ENCODE data around the gene JUN.

Gene JUN

GRCh38 chr1:58783090-58783992, 506 bp downstream of the JUN start:
- DNase-seq (ENCODE audit: low spot score), result peak; percentile 29

- DNase-seq (ENCODE audit: low spot score), result peak; percentile 46
Measured at GRCh38 chr1:58782178-58783089, 1.4 kb downstream of the JUN start.

- DNase-seq (ENCODE audit: low spot score), result peak; percentile 15
Measured at GRCh38 chr1:58781541-58782177, 2.2 kb downstream of the JUN start.

- DNase-seq (ENCODE audit: low spot score), result no peak
Measured at GRCh38 chr1:58780836-58781452, 2.9 kb downstream of the JUN start.

GRCh38 chr1:58780411-58780810, 3.4 kb downstream of the JUN start:
- DNase-seq (ENCODE audit: low spot score), result no peak

GRCh38 chr1:58779801-58780382, 4.0 kb downstream of the JUN start:
- DNase-seq (ENCODE audit: low spot score), result peak; percentile 21

GRCh38 chr1:58779059-58779754, 4.6 kb downstream of the JUN start:
- no peak for DNase-seq (ENCODE audit: low spot score)

- DNase-seq (ENCODE audit: low spot score), result no peak
Measured at GRCh38 chr1:58778385-58779000, 5.4 kb downstream of the JUN start.

GRCh38 chr1:58774027-58774426, 9.8 kb downstream of the JUN start:
- no peak for DNase-seq (ENCODE audit: low spot score)

- DNase-seq (ENCODE audit: low spot score), result peak; percentile 13
Measured at GRCh38 chr1:58773406-58773840, 10.4 kb downstream of the JUN start.

- no peak for DNase-seq (ENCODE audit: low spot score)
Measured at GRCh38 chr1:58769809-58770320, 14.0 kb downstream of the JUN start.

GRCh38 chr1:58768971-58769808, 14.7 kb downstream of the JUN start:
- peak; percentile 74 for DNase-seq (ENCODE audit: low spot score)

- DNase-seq (ENCODE audit: low spot score), result no peak
Measured at GRCh38 chr1:58768191-58768731, 15.6 kb downstream of the JUN start.

GRCh38 chr1:58767143-58767542, 16.7 kb downstream of the JUN start:
- DNase-seq (ENCODE audit: low spot score), result no peak

- no peak for DNase-seq (ENCODE audit: low spot score)
Measured at GRCh38 chr1:58765441-58765840, 18.4 kb downstream of the JUN start.

- DNase-seq (ENCODE audit: low spot score), result no peak
Measured at GRCh38 chr1:58765006-58765405, 18.8 kb downstream of the JUN start.

- no peak for DNase-seq (ENCODE audit: low spot score)
Measured at GRCh38 chr1:58764294-58764978, 19.4 kb downstream of the JUN start.

- DNase-seq (ENCODE audit: low spot score), result no peak
Measured at GRCh38 chr1:58763214-58763613, 20.6 kb downstream of the JUN start.
